KMS-11 (cell line): Measurements from ENCODE around the gene CDHR4.

ENCODE experiments used
- H2AFZ ChIP-seq: fragments of 200-600 bp; sonication (generic); 2 replicates; pipeline ENCODE4 v1.6.1; 2016; ENCODE audit warnings: antibody characterized with exemption, mixed run types, low read depth
- H3K27ac ChIP-seq: fragments of 200-600 bp; sonication (generic); 2 replicates; pipeline ENCODE4 v1.6.1; 2016; ENCODE audit warnings: mild to moderate bottlenecking, mixed run types
- H3K27me3 ChIP-seq: fragments of 200-600 bp; sonication (generic); 2 replicates; pipeline ENCODE4 v1.6.1; 2017; ENCODE audit warnings: mild to moderate bottlenecking, low read depth, mixed run types, moderate library complexity; ENCODE audit not compliant: insufficient read depth
- H3K36me3 ChIP-seq: fragments of 200-600 bp; sonication (generic); 2 replicates; pipeline ENCODE4 v1.6.1; 2017; ENCODE audit warnings: mild to moderate bottlenecking, mixed run types; ENCODE audit not compliant: insufficient read depth
- H3K4me1 ChIP-seq: fragments of 200-600 bp; sonication (generic); 2 replicates; pipeline ENCODE4 v1.6.1; 2016; ENCODE audit warnings: mild to moderate bottlenecking, low read depth, mixed run types; ENCODE audit not compliant: poor library complexity, severe bottlenecking
- H3K4me2 ChIP-seq: fragments of 200-600 bp; sonication (generic); 2 replicates; pipeline ENCODE4 v1.7.0; 2016; ENCODE audit warnings: mild to moderate bottlenecking, mixed run types
- H3K4me3 ChIP-seq: fragments of 200-600 bp; sonication (generic); IDR thresholded peaks from 2 replicates; pipeline ENCODE4 v1.6.1; 2017; ENCODE audit warnings: low read depth, low read length, mixed read lengths; ENCODE audit not compliant: insufficient read depth
- H3K79me2 ChIP-seq: fragments of 200-600 bp; sonication (generic); 2 replicates; pipeline ENCODE4 v1.6.1; 2016; ENCODE audit warnings: low read depth, mixed run types; ENCODE audit not compliant: insufficient read depth
- H3K9ac ChIP-seq: fragments of 200-600 bp; sonication (generic); 2 replicates; pipeline ENCODE4 v1.6.1; 2016; ENCODE audit warnings: mild to moderate bottlenecking, mixed run types
- H4K20me1 ChIP-seq: fragments of 200-600 bp; sonication (generic); 2 replicates; pipeline ENCODE4 v1.6.1; 2016; ENCODE audit warnings: mild to moderate bottlenecking, mixed run types; ENCODE audit not compliant: insufficient read depth
- TF ChIP-seq, protein P1 (sequence below): fragments of 200-600 bp; sonication (generic); conservative IDR thresholded peaks from 2 replicates; pipeline ENCODE4 v1.6.1; 2017; ENCODE audit warnings: low read depth, mild to moderate bottlenecking, antibody characterized with exemption, low read length, moderate library complexity, mixed read lengths

Gene CDHR4

DNA sequence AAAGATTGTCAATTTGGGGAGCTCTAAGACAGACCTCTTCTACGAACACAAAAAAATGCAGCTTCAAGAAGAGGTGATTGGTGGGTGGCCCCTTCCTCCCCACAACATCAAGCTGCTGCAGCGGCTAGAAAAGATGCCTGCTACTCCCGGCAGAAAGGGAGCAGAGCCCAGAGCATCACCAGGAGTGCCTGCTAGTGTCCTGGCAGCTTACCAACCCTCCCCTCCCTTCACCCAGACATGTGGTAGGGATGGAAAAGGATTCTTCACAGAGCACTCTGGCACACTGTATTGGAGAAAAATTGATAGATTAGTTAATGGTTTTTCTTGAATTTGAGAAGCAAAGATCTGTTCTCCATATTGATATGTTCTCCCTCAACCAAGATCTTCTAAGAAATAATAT, 24.1 kb downstream of the CDHR4 start:
- no peak overlapping the region for H2AFZ ChIP-seq
- H3K79me2 ChIP-seq = peaks cover 43% of the 10 kb centered on the region
- H3K4me1 ChIP-seq = peaks cover 7% of the 10 kb centered on the region
- no peaks in the 10 kb centered on the region for H4K20me1 ChIP-seq
- no peak overlapping the region for H3K9ac ChIP-seq
- no peak overlapping the region for H3K27ac ChIP-seq
- no peak overlapping the region for H3K4me3 ChIP-seq
- H3K4me2 ChIP-seq = no peak overlapping the region
- H3K36me3 ChIP-seq = no peaks in the 10 kb centered on the region
- H3K27me3 ChIP-seq = no peaks in the 10 kb centered on the region
- TF ChIP-seq, protein P1, sequence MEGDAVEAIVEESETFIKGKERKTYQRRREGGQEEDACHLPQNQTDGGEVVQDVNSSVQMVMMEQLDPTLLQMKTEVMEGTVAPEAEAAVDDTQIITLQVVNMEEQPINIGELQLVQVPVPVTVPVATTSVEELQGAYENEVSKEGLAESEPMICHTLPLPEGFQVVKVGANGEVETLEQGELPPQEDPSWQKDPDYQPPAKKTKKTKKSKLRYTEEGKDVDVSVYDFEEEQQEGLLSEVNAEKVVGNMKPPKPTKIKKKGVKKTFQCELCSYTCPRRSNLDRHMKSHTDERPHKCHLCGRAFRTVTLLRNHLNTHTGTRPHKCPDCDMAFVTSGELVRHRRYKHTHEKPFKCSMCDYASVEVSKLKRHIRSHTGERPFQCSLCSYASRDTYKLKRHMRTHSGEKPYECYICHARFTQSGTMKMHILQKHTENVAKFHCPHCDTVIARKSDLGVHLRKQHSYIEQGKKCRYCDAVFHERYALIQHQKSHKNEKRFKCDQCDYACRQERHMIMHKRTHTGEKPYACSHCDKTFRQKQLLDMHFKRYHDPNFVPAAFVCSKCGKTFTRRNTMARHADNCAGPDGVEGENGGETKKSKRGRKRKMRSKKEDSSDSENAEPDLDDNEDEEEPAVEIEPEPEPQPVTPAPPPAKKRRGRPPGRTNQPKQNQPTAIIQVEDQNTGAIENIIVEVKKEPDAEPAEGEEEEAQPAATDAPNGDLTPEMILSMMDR = no peak

DNA sequence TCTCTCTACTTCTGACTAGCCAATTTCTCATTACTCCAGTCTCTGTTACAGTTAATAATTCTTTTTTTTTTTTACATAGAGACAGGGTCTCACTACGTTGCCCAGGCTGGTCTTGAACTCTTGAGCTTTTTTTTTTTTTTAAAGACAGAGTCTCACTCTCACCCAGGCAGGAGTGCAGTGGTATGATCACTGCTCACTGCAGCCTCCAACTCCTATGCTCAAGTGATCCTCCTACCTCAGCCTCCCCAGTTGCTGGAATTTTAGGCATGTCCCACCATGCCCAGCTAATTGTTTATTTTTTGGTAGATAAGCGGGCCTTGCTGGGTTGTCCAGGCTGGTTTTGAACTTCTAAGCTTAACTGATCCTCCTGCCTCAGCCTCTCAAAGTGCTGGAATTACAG, 27.0 kb downstream of the CDHR4 start:
- Histone ChIP-seq H2AFZ (no peak overlapping the region), H3K4me3 (no peak overlapping the region), H3K4me1 (peaks cover 7% of the 10 kb centered on the region), H4K20me1 (no peaks in the 10 kb centered on the region), H3K27me3 (no peaks in the 10 kb centered on the region), H3K79me2 (peaks cover 44% of the 10 kb centered on the region), H3K9ac (no peak overlapping the region), H3K4me2 (no peak overlapping the region), H3K27ac (no peak overlapping the region), H3K36me3 (no peaks in the 10 kb centered on the region)
- TF ChIP-seq, protein P1 = no peak

DNA sequence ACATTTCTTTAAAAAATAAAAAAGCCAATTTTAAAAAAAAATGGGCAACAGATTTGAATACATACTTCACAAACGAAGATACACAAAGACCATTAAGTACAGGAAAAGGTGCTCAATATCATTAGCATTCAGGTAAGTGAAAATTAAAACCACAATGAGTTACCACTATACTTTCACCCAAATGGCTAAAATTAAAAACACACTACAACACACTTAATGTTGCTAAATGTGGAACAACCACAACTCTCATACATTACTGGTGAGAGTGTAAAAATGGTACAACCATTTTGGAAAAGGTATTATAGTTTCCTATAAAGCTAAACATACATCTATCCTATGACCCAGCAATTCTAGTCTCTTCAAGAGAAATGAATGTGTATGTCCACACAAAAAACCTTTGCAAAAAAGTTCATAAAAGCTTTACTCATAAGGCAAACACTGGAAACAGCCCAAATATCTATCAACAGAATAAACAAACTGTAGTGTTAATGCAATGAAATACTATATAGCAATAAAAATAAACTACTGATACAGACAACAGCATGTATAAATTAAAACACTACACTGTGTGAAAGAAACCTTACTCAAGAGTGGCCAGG, 28.2 kb downstream of the CDHR4 start:
- Histone ChIP-seq H3K27ac (no peak overlapping the region), H3K4me3 (no peak overlapping the region), H3K4me1 (peaks cover 7% of the 10 kb centered on the region), H3K4me2 (no peak overlapping the region), H2AFZ (no peak overlapping the region), H3K9ac (no peak overlapping the region), H3K79me2 (peaks cover 45% of the 10 kb centered on the region), H3K36me3 (no peaks in the 10 kb centered on the region), H3K27me3 (no peaks in the 10 kb centered on the region), H4K20me1 (no peaks in the 10 kb centered on the region)
- TF ChIP-seq, protein P1 = no peak

DNA sequence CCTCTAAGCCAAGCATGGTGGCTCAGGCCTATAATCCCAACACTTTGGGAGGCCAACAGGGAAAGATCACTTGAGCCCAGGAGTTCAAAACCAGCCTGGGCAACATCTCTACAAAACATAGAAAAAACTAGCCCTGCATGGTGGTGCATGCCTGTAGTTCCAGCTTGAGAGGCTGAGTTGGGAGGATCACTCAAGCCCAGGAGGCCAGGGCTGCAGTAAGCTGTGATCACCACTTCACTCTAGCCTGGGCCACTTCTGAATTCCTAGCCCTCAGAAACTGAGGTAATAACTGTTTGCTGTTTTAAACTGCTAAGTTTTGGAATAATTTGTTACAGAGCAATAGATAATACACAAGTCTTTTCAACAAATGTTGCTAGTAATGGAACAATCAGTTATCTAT, 29.7 kb downstream of the CDHR4 start:
- no peaks in the 10 kb centered on the region for H3K27me3 ChIP-seq
- TF ChIP-seq, protein P1 = no peak
- no peak overlapping the region for H3K4me3 ChIP-seq
- H3K36me3 ChIP-seq = no peaks in the 10 kb centered on the region
- peaks cover 7% of the 10 kb centered on the region for H3K4me1 ChIP-seq
- no peak overlapping the region for H2AFZ ChIP-seq
- peaks cover 55% of the 10 kb centered on the region for H3K79me2 ChIP-seq
- H3K27ac ChIP-seq = no peak overlapping the region
- H3K4me2 ChIP-seq = no peak overlapping the region
- H4K20me1 ChIP-seq = no peaks in the 10 kb centered on the region
- no peak overlapping the region for H3K9ac ChIP-seq
